Stimulated activated CD8-positive, alpha-beta memory T cell treated with anti-CD3 and anti-CD28 coated beads, Interleukin-7, amount 100 ng/mL, for 24 hours (primary cell): ENCODE data around the gene TPTE.
"Not testable (repeated sequence)": the region's sequence is repeated elsewhere in the genome, so short reads cannot be mapped to it uniquely, and the experiment has no call there.

Experiments
- DNase-seq: peaks from one replicate; pipeline ENCODE4 v3.0.0-alpha.2; 2020; ENCODE audit warnings: low read depth

Gene TPTE

DNA sequence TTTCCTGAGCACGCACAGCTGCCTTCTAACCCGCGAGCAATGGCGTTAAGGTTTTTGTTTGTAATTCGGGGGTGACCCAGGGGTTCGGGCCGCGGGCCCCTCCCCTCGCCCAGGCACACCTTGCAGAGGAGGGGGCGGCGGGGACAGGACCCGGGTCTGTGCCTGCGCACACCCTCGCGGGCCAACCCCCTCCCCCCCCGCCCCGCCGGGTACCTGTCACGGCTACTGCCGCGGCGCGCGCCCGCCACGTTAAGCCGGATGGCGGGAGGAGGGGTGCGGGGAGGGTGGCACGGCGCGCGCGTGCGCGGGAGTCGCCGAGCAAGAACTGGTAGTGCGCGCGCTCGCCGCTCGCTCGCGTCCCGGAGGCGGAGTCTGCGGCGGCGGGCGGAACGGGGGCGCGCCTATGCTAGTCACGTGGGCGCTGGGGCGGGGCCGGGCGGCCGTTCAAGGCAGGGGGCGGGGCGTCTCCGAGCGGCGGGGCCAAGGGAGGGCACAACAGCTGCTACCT, at the start of gene TPTE:
Gene TPTE, plus strand, starts transcription at position 493 of the 508 bp plus-strand sequence. CDS start 17,141 bp downstream, outside the sequence.
- DNase-seq = no peak

GRCh38 chr21:10471999-10472398, 49.4 kb upstream of the TPTE start:
- DNase-seq = not testable (repeated sequence)

DNA sequence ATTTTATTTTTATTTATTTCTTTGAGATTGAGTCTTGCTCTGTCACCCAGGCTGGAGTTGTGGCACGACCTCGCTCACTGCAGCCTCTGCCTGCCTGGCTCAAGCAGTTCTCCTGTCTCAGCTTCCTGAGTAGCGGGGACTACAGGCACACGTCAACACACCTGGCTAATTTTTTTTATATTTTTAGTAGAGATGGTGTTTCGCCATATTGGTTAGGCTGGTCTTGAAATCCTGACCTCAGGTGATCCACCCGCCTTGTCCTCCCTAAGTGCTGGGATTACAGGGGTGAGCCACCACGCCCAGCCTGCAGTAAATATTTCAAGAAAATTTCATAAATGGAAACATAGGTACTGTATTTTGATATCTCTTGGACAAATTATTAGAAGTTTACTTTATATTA, 43.6 kb upstream of the TPTE start:
- DNase-seq = not testable (repeated sequence)

GRCh38 chr21:10479875-10480274, 41.5 kb upstream of the TPTE start:
- DNase-seq = not testable (repeated sequence)

DNA sequence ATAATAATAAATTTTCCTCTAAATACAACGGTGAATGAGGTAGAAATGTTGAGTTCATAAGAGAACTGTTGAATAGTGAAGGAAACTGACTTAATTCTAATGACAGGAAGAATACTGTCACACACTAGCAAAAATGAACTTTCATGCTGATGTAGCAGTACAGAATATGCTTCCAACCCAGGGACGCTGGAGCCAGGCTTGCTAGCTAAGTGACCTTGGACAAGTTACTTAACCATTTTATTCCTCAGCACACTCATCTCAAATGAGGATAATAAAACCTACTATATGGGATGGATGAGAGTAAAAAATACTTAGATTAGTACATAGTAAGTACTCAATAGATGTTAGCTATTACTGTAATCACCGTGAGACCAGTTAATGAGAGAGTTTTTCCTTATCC, 36.5 kb upstream of the TPTE start:
- DNase-seq = not testable (repeated sequence)

GRCh38 chr21:10490453-10490852, 30.9 kb upstream of the TPTE start:
- DNase-seq = not testable (repeated sequence)

DNA sequence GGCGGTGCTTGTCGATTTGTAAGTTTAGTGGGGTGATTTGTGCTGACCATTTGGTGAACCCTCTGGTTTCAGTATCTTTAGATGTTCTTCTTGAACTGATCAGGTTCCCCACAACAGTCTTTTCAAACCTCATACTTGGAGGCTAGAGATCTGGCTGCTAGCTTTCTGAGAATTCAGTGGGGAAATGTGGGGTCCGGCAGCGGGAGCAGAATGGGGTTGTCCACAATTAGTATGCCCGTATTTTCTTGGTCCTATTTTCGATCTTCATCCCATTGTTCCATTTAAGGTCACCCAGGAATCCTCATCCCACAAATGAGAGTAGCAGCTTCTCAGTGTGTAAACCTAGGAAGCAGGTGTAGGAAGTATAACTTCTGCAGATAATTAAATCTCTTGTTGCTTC, 10.3 kb upstream of the TPTE start:
- DNase-seq = no peak

- not testable (repeated sequence) for DNase-seq
Measured at GRCh38 chr21:10516889-10517288, 4.5 kb upstream of the TPTE start.

DNA sequence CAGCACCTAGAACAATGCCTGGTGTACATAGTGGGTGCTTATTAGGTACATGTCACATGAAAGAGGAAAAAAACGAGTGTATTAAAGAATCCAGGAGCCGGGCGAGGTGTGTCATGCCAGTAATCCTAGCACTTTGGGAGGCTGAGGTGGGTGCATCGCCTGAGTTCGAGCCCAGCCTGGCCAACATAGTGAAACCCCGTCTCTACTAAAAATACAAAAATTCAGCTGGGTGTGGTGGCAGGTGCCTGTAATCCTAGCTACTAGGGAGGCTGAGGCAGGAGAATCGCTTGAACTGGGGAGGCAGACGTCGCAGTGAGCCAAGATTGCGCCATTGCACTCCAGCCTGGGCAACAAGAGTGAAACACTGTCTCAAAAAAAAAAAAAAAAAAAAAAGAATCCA, 3.5 kb upstream of the TPTE start:
- DNase-seq = not testable (repeated sequence)

- not testable (repeated sequence) for DNase-seq
Measured at GRCh38 chr21:10521835-10522500, 585 bp downstream of the TPTE start.

- no peak for DNase-seq
Measured at GRCh38 chr21:10539956-10540355, 18.6 kb downstream of the TPTE start.

DNA sequence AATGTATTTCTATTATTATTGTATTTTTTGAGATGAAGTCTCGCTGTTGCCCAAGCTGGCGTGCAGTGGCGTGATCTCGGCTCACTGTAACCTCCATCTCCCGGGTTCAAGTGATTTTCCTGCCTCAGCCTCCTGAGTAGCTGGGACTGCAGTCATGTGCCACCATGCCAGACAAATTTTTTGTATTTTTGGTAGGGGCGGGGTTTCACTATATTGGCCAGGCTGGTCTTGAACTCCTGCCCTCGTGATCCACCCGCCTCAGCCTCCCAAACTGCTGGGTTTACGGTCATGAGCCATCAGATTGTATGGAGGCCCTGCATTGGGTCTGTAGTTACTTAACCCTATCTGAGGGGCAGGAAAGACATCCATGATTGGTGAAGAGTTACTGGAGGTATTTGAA, 23.0 kb downstream of the TPTE start:
- not testable (repeated sequence) for DNase-seq

DNA sequence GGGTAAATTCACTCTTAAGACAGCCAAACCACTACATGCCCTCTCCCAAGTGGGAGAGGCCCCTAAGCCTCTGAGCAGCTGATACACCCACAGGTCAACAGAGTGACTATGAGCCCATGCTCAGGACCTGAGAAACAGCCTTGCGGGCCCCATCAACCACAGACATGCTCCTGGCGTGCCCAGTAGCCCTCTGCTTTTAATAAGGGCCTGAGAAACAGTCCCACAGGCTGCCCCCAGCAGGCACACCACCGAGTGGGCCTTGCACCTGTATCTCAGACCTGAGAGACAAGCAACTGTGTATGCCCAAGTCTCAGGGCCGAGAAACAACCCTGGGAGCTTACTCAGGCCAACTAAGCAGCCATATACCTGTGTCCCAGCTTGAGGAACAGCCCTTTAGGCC, 26.5 kb downstream of the TPTE start:
- not testable (repeated sequence) for DNase-seq

GRCh38 chr21:10548331-10548954, 27.1 kb downstream of the TPTE start:
- not testable (repeated sequence) for DNase-seq

- not testable (repeated sequence) for DNase-seq
Measured at GRCh38 chr21:10570803-10571202, 49.4 kb downstream of the TPTE start.

- not testable (repeated sequence) for DNase-seq
Measured at GRCh38 chr21:10574531-10575310, 53.3 kb downstream of the TPTE start.

- DNase-seq = no peak
Measured at GRCh38 chr21:10575311-10575667, 53.9 kb downstream of the TPTE start.

DNA sequence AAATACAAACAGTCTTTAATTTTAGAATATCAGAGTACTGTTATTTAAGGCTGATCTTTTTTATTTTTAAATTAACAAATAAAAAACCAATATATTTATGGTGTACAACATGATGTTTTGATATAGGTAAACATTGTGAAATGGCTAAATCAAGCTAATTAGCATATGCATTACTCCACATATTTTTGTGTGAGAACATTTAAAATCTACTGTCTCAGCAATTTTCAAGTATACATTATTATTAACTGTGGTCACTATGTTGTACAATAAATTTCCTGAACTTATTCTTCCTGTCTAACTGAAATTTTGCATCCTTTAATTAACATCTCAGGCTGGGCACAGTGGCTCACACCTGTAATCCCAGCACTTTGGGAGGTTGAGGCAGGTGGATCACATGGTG, 57.5 kb downstream of the TPTE start:
- DNase-seq = not testable (repeated sequence)

- DNase-seq = not testable (repeated sequence)
Measured at GRCh38 chr21:10589115-10589514, 67.7 kb downstream of the TPTE start.

- DNase-seq = not testable (repeated sequence)
Measured at GRCh38 chr21:10607074-10607473, 85.7 kb downstream of the TPTE start.

DNA sequence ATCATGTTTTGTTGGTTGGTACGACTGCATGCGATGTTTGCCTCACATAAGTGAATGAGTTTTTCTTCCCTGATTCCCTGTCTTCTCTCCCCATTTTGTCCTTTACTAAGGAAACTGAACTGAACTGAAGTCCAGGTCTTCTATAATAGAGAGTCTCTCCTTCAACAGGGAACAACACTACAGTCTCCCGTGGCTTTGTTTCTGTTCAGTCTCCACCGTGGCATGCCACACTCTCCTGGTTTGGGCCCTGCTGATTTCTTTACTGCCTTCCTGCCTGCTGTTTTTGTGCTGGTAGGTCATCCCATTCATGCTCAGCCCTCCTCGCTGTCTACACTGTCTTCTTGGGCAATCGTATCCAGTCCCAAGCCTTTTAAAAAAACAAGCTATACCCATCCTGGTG, 92.9 kb downstream of the TPTE start:
- not testable (repeated sequence) for DNase-seq

- not testable (repeated sequence) for DNase-seq
Measured at GRCh38 chr21:10616061-10616460, 94.7 kb downstream of the TPTE start.

- no peak for DNase-seq
Measured at GRCh38 chr21:10616535-10616934, 95.2 kb downstream of the TPTE start.
